Fibroblast of skin of left biceps (primary cell): Measurements from ENCODE around the gene PKIB.
A peak's percentile ranks its signal among the peaks of the same experiment; 100 is the strongest.
"Not testable (repeated sequence)": the region's sequence is repeated elsewhere in the genome, so short reads cannot be mapped to it uniquely, and the experiment has no call there.

ENCODE experiments used
- DNase-seq, 2 experiments: peaks; one replicate each; pipeline ENCODE4 v3.0.0-alpha.2; 2013; ENCODE audit warnings: low read depth in 2 of 2

PKIB gene, protein sequence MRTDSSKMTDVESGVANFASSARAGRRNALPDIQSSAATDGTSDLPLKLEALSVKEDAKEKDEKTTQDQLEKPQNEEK

GRCh38 chr6:122609881-122610689 is at the start of gene PKIB:
PKIB (plus strand) TSS chr6:122610405; CDS start chr6:122717795, 107,390 bp downstream.
- DNase-seq = peak; percentile 5 to 24

DNA sequence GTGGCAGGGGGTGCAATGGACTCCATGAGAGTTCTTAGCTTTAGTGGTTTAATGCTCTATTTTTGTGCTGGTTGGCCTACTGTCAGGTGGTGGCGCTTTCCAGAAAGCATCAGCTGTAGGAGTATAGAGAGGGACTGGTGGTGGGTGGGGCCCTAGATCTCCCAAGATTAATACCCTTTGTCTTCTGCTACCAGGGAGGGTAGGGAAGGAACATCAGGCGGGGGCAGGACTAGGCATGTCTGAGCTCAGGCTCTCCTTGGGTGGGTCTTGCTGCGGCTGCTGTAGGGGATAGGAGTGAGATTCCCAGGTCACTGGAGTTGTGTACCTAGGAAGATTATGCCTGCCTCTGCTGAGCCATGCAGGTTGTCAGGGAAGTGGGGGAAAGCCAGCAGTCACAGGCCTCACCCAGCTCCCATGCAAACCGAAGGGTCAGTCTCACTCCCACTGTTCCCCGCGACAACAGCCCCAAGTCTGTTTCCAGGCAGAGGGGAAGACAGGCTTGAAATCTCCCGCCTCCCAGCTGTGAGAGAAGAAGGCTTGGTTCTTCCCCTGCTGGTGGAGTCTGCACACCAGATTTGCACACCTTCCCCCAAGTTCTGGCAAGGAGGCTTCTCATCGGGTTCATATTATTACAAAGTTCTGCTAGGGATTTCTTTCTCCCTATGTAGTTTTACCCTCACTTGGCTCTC is 46.7 kb upstream of the PKIB start:
- DNase-seq = no peak

- no peak for DNase-seq
Measured at GRCh38 chr6:122564230-122564629, 46.0 kb upstream of the PKIB start.

DNA sequence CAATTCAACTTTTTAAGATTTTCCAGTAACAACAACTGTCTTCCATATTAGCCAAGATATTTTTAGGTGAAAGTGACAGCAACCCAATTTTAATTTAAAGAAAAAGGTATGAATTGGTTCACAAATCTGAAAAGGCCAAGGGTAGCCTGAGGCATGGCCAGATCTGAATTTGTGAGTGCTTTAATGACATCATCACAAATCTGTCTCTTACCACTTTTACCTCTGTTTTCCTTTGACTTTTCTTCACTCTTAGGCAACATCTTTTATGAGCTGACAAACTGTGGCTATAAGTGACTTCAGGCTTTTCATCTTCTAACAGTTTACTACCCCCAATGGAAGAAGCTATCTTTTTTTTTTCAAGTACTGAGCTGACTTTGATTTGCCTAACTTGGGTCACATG is 44.5 kb upstream of the PKIB start:
- DNase-seq = no peak

GRCh38 chr6:122567034-122567433 is 43.2 kb upstream of the PKIB start:
- DNase-seq = no peak

DNA sequence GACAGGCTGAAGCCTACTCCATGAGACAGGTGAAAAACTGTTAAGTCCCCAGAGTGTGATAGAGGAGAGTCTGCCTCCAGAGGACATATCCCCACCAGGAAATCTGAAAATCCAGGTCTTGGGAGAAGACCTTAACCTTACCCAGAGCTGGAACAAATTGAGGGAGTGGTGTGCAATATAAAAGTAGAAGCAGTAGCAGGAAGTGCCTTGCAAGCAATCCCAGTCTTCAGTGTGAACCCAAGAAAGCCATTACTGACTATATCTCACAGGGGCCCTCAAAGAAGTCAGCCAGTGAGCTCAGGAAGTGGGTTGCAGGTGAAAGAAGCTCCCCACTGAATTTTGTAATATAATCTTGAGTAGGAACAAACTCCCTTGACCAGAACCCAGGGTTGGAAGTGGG is 41.9 kb upstream of the PKIB start:
- DNase-seq = no peak

DNA sequence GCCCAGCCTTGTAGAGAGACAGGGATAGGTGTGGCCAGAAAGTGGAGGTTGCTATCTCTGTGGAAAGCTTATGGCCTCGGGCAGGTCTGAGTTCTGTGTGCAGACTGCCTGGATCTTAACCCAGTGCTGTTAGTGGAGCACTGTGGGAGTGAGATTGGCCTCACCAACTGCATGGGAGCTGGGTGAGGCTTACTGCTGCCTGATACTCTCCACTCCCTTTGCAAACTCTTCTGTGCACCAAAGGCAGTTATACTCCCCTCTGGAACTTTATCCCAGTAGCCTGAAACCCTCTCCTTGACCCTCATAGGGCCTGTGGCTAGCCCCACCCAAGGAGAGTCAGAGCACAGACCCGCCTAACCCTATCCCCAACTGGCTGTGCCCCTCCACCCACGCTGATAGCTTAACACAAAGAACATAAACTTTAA is 41.4 kb upstream of the PKIB start:
- DNase-seq = no peak

DNA sequence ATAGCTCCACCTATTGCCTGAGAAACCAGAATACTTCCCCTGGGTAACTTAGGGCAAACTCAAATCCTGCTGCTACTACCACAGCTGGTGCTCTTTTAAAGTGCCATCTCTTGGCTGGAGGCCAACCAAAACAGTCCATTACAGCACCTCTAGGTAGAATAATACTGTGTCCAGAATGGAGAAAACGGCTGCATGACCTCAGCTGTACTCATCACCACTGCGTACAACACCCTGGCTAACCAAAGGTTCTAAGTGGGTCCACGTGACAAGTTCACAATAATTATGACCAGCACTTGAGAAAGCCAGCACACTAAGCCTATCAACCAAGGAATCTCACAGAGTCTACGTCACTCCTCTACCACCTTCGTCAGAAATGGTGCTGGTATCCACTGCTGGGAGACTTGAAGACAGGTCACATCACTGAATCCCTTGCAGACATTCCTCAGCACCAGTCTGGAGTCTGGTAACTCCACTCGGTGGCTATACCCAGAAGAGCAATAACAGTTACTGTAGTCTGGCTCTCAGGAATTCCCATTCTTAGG is 40.9 kb upstream of the PKIB start:
- no peak for DNase-seq

GRCh38 chr6:122571888-122572287 is 38.3 kb upstream of the PKIB start:
- DNase-seq = no peak

- DNase-seq = no peak
Measured at GRCh38 chr6:122576888-122577287, 33.3 kb upstream of the PKIB start.

DNA sequence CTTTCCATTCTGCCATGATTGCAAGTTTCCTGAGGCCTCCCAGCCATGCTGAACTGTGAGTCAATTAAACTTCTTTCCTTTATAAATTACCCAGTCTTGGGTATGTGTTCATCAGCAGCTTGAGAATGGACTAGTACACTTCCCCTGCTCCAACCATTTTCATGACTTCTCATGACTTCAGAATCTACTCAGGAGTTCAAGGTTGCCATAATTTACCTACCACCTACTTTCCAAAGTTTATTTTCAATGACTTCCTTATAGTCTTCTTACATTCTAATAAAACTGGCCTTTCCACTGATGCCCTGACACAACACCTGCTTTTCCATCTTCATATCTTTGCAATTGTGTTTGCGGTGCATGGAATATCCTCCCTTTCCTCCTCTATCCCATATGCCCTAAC is 31.2 kb upstream of the PKIB start:
- no peak for DNase-seq

GRCh38 chr6:122580737-122581136 is 29.5 kb upstream of the PKIB start:
- DNase-seq = no peak

GRCh38 chr6:122589115-122589514 is 21.1 kb upstream of the PKIB start:
- DNase-seq = no peak

DNA sequence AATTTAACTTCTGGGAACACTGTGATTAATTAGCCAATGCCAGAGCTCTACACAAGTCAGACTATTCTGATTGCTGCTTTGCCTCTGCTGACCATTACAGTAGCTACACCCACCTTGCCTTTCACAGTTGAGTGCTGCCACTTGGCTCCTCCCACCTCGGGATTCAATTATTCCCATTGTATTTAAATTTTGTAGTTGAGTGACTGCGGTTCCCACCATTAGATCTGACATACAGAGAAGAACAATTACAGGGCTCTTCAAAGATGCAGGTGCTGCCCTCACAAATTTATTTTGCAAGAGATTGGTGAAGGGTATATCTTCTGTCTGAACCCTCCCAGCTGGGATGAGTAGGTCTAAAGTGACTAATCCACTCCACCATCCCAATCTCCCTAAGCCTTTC is 11.9 kb upstream of the PKIB start:
- DNase-seq = not testable (repeated sequence)

DNA sequence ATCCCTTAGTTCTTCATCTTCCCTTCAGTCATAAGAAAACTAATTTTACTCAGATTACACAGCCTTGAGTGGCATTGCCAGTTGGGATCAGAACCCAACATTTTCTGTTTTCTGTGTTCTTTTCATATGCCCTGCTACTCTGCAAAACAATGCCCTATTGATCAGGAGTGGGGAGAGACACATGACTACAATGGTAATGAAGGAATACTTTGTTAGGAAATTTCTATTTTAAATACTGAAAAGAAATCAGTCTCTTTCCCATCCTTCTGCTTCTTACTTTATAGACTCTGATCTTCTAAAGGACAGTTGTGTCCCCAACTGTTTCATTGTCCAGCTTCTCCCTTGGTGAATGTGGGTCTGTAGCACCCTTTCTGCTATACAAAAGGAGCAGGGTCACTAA is 5.5 kb upstream of the PKIB start:
- no peak for DNase-seq

GRCh38 chr6:122610690-122611455 is 668 bp downstream of the PKIB start:
- no peak for DNase-seq

DNA sequence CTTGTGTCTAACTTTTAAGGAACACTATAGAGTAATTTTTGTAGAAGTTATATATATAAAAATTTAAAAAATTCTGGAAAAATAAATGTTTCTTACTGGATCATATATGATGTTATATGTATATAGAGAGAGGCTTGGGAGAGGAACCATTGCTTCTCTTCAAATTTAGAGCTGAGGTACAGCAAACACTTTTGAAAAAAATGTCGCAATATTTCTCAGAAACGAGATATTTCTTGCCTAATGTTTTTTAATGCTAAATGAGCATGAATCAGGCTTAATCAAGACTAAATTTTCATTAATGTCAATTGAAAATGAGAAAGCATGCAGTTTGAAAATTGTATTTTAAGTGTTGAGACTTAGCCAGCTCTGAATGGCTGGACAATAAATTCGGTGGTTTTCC is 2.6 kb downstream of the PKIB start:
- no peak for DNase-seq

GRCh38 chr6:122614303-122614702 is 4.1 kb downstream of the PKIB start:
- no peak for DNase-seq

GRCh38 chr6:122615409-122615808 is 5.2 kb downstream of the PKIB start:
- DNase-seq = no peak

GRCh38 chr6:122616877-122617276 is 6.7 kb downstream of the PKIB start:
- DNase-seq = no peak

DNA sequence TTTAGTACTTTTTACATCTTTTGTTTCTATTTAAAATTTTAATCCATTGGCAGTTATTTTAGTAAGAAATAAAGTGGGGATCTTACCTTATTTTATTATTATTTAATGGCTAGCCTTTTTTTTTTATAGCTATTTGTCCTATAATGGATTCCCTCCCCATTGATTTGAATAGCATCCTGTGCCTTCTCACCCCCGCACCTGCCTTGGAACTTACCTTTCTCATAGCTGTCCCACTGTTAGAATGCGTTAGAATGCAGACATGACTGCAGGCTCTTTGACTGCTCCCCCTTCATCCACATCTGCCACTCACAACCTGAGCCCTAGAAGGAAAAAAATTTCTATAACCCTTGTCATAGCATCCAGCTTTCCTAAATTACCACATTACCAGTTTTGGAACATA is 9.1 kb downstream of the PKIB start:
- DNase-seq = no peak

GRCh38 chr6:122620428-122620827 is 10.2 kb downstream of the PKIB start:
- DNase-seq = no peak
